ENCODE results near the gene SYNDIG1.

Gene SYNDIG1

GRCh38 chr20:24662322-24662721 lies 192.9 kb downstream of the SYNDIG1 start:
- no peaks in the 10 kb centered on the region for H3K79me1 ChIP-seq (ENCODE audit: low read length)
- H2BK5ac ChIP-seq (ENCODE audit: low read depth, low read length, poor library complexity): no peak overlapping the region
- no peaks in the 10 kb centered on the region for H3K79me2 ChIP-seq (ENCODE audit: control insufficient read depth, insufficient read depth, low read length, poor library complexity)
- peaks cover 6% of the 10 kb centered on the region for H3K9me3 ChIP-seq (ENCODE audit: insufficient read depth, low read depth, low read length)
- no peak overlapping the region for H3K23ac ChIP-seq (ENCODE audit: low read length)
- no peak overlapping the region for H2BK120ac ChIP-seq (ENCODE audit: insufficient read depth, low read length, poor library complexity)
- peaks cover 0 to 3% of the 10 kb centered on the region in 2 experiments for H3K4me1 ChIP-seq (ENCODE audit: control insufficient read depth in 1 of 2, insufficient read depth in 2 of 2, low read length in 2 of 2)
- WGBS (ENCODE audit: extremely low coverage, insufficient coverage, insufficient read length): no CpG with 5 or more reads among the region's 8 CpGs
- no peak overlapping the region for H3K27ac ChIP-seq (ENCODE audit: low read depth, low read length)
- no peak overlapping the region for H2BK12ac ChIP-seq (ENCODE audit: low read length)
- H3K9ac ChIP-seq (ENCODE audit: low read length): no peak overlapping the region
- no peak overlapping the region for H4K12ac ChIP-seq (ENCODE audit: low read depth, low read length)
- no peak overlapping the region for H2AFZ ChIP-seq (ENCODE audit: insufficient read depth, low read length, poor library complexity)
- no peak overlapping the region for H4K8ac ChIP-seq (ENCODE audit: low read depth, low read length)
- no peak overlapping the region for H4K91ac ChIP-seq (ENCODE audit: low read depth, low read length)
- no peak overlapping the region for H2AK5ac ChIP-seq (ENCODE audit: low read length)
- H3K4me2 ChIP-seq (ENCODE audit: low read length): no peak overlapping the region
- H3K4ac ChIP-seq (ENCODE audit: low read depth, low read length): no peak overlapping the region
- H3K18ac ChIP-seq (ENCODE audit: low read length): no peak overlapping the region
- no peaks in the 10 kb centered on the region for H3K27me3 ChIP-seq (ENCODE audit: insufficient read depth, low read length)
- no peaks in the 10 kb centered on the region for H3K36me3 ChIP-seq (ENCODE audit: control insufficient read depth in 1 of 2, insufficient read depth in 2 of 2, low read length in 2 of 2)
- H3K4me3 ChIP-seq (ENCODE audit: low read depth, low read length): no peak overlapping the region
- DNase-seq: no peak
- no peak overlapping the region for H3K14ac ChIP-seq (ENCODE audit: low read length)

GRCh38 chr20:24662752-24663365 lies 193.4 kb downstream of the SYNDIG1 start:
- Histone ChIP-seq H3K18ac (ENCODE audit: low read length) (no peak overlapping the region), H3K36me3 (ENCODE audit: control insufficient read depth in 1 of 2, insufficient read depth in 2 of 2, low read length in 2 of 2) (no peaks in the 10 kb centered on the region), H3K4ac (ENCODE audit: low read depth, low read length) (no peak overlapping the region), H4K12ac (ENCODE audit: low read depth, low read length) (no peak overlapping the region), H3K9ac (ENCODE audit: low read length) (no peak overlapping the region), H3K79me1 (ENCODE audit: low read length) (no peaks in the 10 kb centered on the region), H3K27ac (ENCODE audit: low read depth, low read length) (no peak overlapping the region), H3K23ac (ENCODE audit: low read length) (no peak overlapping the region), H2BK5ac (ENCODE audit: low read depth, low read length, poor library complexity) (no peak overlapping the region), H2AFZ (ENCODE audit: insufficient read depth, low read length, poor library complexity) (no peak overlapping the region), H3K9me3 (ENCODE audit: insufficient read depth, low read depth, low read length) (peaks cover 6% of the 10 kb centered on the region), H3K79me2 (ENCODE audit: control insufficient read depth, insufficient read depth, low read length, poor library complexity) (no peaks in the 10 kb centered on the region), H3K4me1 (ENCODE audit: control insufficient read depth in 1 of 2, insufficient read depth in 2 of 2, low read length in 2 of 2) (peaks cover 0 to 3% of the 10 kb centered on the region in 2 experiments), H4K8ac (ENCODE audit: low read depth, low read length) (no peak overlapping the region), H3K4me3 (ENCODE audit: low read depth, low read length) (no peak overlapping the region), H3K14ac (ENCODE audit: low read length) (no peak overlapping the region), H2BK120ac (ENCODE audit: insufficient read depth, low read length, poor library complexity) (no peak overlapping the region), H3K4me2 (ENCODE audit: low read length) (no peak overlapping the region), H3K27me3 (ENCODE audit: insufficient read depth, low read length) (no peaks in the 10 kb centered on the region), H2BK12ac (ENCODE audit: low read length) (no peak overlapping the region), H4K91ac (ENCODE audit: low read depth, low read length) (no peak overlapping the region), H2AK5ac (ENCODE audit: low read length) (no peak overlapping the region)
- DNase-seq: no peak
- no CpG with 5 or more reads among the region's 11 CpGs for WGBS (ENCODE audit: extremely low coverage, insufficient coverage, insufficient read length)

GRCh38 chr20:24663496-24663895 lies 194.1 kb downstream of the SYNDIG1 start:
- WGBS (ENCODE audit: extremely low coverage, insufficient coverage, insufficient read length): no CpG with 5 or more reads among the region's 6 CpGs
- no peak overlapping the region for H3K14ac ChIP-seq (ENCODE audit: low read length)
- no peaks in the 10 kb centered on the region for H3K79me1 ChIP-seq (ENCODE audit: low read length)
- no peak overlapping the region for H3K18ac ChIP-seq (ENCODE audit: low read length)
- H3K4me1 ChIP-seq (ENCODE audit: control insufficient read depth in 1 of 2, insufficient read depth in 2 of 2, low read length in 2 of 2): peaks cover 0 to 3% of the 10 kb centered on the region in 2 experiments
- H3K23ac ChIP-seq (ENCODE audit: low read length): no peak overlapping the region
- peaks cover 6% of the 10 kb centered on the region for H3K9me3 ChIP-seq (ENCODE audit: insufficient read depth, low read depth, low read length)
- H4K12ac ChIP-seq (ENCODE audit: low read depth, low read length): no peak overlapping the region
- H4K8ac ChIP-seq (ENCODE audit: low read depth, low read length): no peak overlapping the region
- no peak overlapping the region for H3K4ac ChIP-seq (ENCODE audit: low read depth, low read length)
- no peaks in the 10 kb centered on the region for H3K36me3 ChIP-seq (ENCODE audit: control insufficient read depth in 1 of 2, insufficient read depth in 2 of 2, low read length in 2 of 2)
- no peak for DNase-seq
- H3K27ac ChIP-seq (ENCODE audit: low read depth, low read length): no peak overlapping the region
- H2AFZ ChIP-seq (ENCODE audit: insufficient read depth, low read length, poor library complexity): no peak overlapping the region
- H3K27me3 ChIP-seq (ENCODE audit: insufficient read depth, low read length): no peaks in the 10 kb centered on the region
- no peak overlapping the region for H3K4me2 ChIP-seq (ENCODE audit: low read length)
- H2BK12ac ChIP-seq (ENCODE audit: low read length): no peak overlapping the region
- no peak overlapping the region for H2BK5ac ChIP-seq (ENCODE audit: low read depth, low read length, poor library complexity)
- no peak overlapping the region for H3K9ac ChIP-seq (ENCODE audit: low read length)
- no peaks in the 10 kb centered on the region for H3K79me2 ChIP-seq (ENCODE audit: control insufficient read depth, insufficient read depth, low read length, poor library complexity)
- no peak overlapping the region for H2AK5ac ChIP-seq (ENCODE audit: low read length)
- no peak overlapping the region for H3K4me3 ChIP-seq (ENCODE audit: low read depth, low read length)
- H4K91ac ChIP-seq (ENCODE audit: low read depth, low read length): no peak overlapping the region
- no peak overlapping the region for H2BK120ac ChIP-seq (ENCODE audit: insufficient read depth, low read length, poor library complexity)

- Histone ChIP-seq H3K79me1 (ENCODE audit: low read length) (no peaks in the 10 kb centered on the region), H2BK12ac (ENCODE audit: low read length) (no peak overlapping the region), H2AK5ac (ENCODE audit: low read length) (no peak overlapping the region), H3K4ac (ENCODE audit: low read depth, low read length) (no peak overlapping the region), H3K4me1 (ENCODE audit: control insufficient read depth in 1 of 2, insufficient read depth in 2 of 2, low read length in 2 of 2) (peaks cover 0 to 3% of the 10 kb centered on the region in 2 experiments), H3K36me3 (ENCODE audit: control insufficient read depth in 1 of 2, insufficient read depth in 2 of 2, low read length in 2 of 2) (no peaks in the 10 kb centered on the region), H3K4me2 (ENCODE audit: low read length) (no peak overlapping the region), H2BK5ac (ENCODE audit: low read depth, low read length, poor library complexity) (no peak overlapping the region), H3K27me3 (ENCODE audit: insufficient read depth, low read length) (no peaks in the 10 kb centered on the region), H3K9me3 (ENCODE audit: insufficient read depth, low read depth, low read length) (peaks cover 4% of the 10 kb centered on the region), H4K8ac (ENCODE audit: low read depth, low read length) (no peak overlapping the region), H2AFZ (ENCODE audit: insufficient read depth, low read length, poor library complexity) (no peak overlapping the region), H3K79me2 (ENCODE audit: control insufficient read depth, insufficient read depth, low read length, poor library complexity) (no peaks in the 10 kb centered on the region), H3K14ac (ENCODE audit: low read length) (no peak overlapping the region), H3K23ac (ENCODE audit: low read length) (no peak overlapping the region), H4K12ac (ENCODE audit: low read depth, low read length) (no peak overlapping the region), H2BK120ac (ENCODE audit: insufficient read depth, low read length, poor library complexity) (no peak overlapping the region), H3K27ac (ENCODE audit: low read depth, low read length) (no peak overlapping the region), H3K4me3 (ENCODE audit: low read depth, low read length) (no peak overlapping the region), H3K9ac (ENCODE audit: low read length) (no peak overlapping the region), H4K91ac (ENCODE audit: low read depth, low read length) (no peak overlapping the region), H3K18ac (ENCODE audit: low read length) (no peak overlapping the region)
- no CpG with 5 or more reads among the region's 16 CpGs for WGBS (ENCODE audit: extremely low coverage, insufficient coverage, insufficient read length)
- no peak for DNase-seq
These were observed 195.0 kb downstream of the SYNDIG1 start for GRCh38 chr20:24664266-24664986.
